Neuronal stem cell (in vitro differentiated cells): Measurements from ENCODE around the gene ANKRD13A. TPM values are rescaled to one million over a fixed set of nuclear protein-coding genes. Genes with fewer than 3 reads are reported as not detected.

Experiments used
- DNase-seq: peaks from one replicate; pipeline ENCODE4 v3.0.0-alpha.2; 2013; ENCODE audit warnings: low spot score
- H2AFZ ChIP-seq: one replicate; pipeline ENCODE4 v1.6.1; 2013; ENCODE audit warnings: mild to moderate bottlenecking, low read length, inconsistent platforms
- H2AK5ac ChIP-seq: 2 replicates; pipeline ENCODE4 v1.6.1; 2013; ENCODE audit warnings: low read depth, mild to moderate bottlenecking, inconsistent platforms, low read length, moderate library complexity, mixed read lengths
- H2BK120ac ChIP-seq: 2 replicates; pipeline ENCODE4 v1.6.1; 2013; ENCODE audit warnings: low read depth, mild to moderate bottlenecking, inconsistent platforms, low read length, moderate library complexity, mixed read lengths
- H2BK12ac ChIP-seq: one replicate; pipeline ENCODE4 v1.6.1; 2013; ENCODE audit warnings: low read length, inconsistent platforms
- H2BK15ac ChIP-seq: 2 replicates; pipeline ENCODE4 v1.6.1; 2013; ENCODE audit warnings: mild to moderate bottlenecking, low read length, inconsistent platforms, mixed read lengths
- H2BK5ac ChIP-seq: one replicate; pipeline ENCODE4 v1.6.1; 2013; ENCODE audit warnings: inconsistent platforms, mild to moderate bottlenecking, low read length, moderate library complexity
- H3K14ac ChIP-seq: one replicate; pipeline ENCODE4 v1.6.1; 2013; ENCODE audit warnings: low read length, inconsistent platforms
- H3K18ac ChIP-seq: 2 replicates; pipeline ENCODE4 v1.6.1; 2013; ENCODE audit warnings: low read length, inconsistent platforms
- H3K23ac ChIP-seq: 2 replicates; pipeline ENCODE4 v1.6.1; 2013; ENCODE audit warnings: low read depth, mild to moderate bottlenecking, mixed read lengths, low read length, inconsistent platforms; ENCODE audit not compliant: poor library complexity
- H3K27ac ChIP-seq: replicated peaks from 3 replicates; pipeline ENCODE4 v1.5.1; 2013; ENCODE audit warnings: low read length, inconsistent platforms
- H3K27me3 ChIP-seq, 3 experiments: 2 replicates each; pipeline ENCODE4 v1.6.1; 2013; ENCODE audit warnings: low read length in 3 of 3, mild to moderate bottlenecking in 2 of 3, inconsistent platforms in 1 of 3, low read depth in 1 of 3, mixed read lengths in 1 of 3, moderate library complexity in 1 of 3; ENCODE audit not compliant: control insufficient read depth in 3 of 3, insufficient read depth in 3 of 3
- H3K36me3 ChIP-seq, 2 donors: replicated peaks in 1 of 2; 2 replicates each; pipeline ENCODE4 v1.6.1; 2013; ENCODE audit warnings: low read length in 2 of 2; ENCODE audit not compliant: control insufficient read depth in 2 of 2, insufficient read depth in 2 of 2
- H3K4ac ChIP-seq: 2 replicates; pipeline ENCODE4 v1.6.1; 2013; ENCODE audit warnings: inconsistent platforms, mild to moderate bottlenecking, low read length, moderate library complexity
- H3K4me1 ChIP-seq, 2 donors: 1 replicate in 1 of 2; 2 replicates in 1 of 2; pipeline ENCODE4 v1.6.1; 2013; ENCODE audit warnings: low read length in 2 of 2, low read depth in 1 of 2; ENCODE audit not compliant: control insufficient read depth in 2 of 2, insufficient read depth in 1 of 2
- H3K4me2 ChIP-seq: one replicate; pipeline ENCODE4 v1.6.1; 2013; ENCODE audit warnings: mild to moderate bottlenecking, low read length, inconsistent platforms; ENCODE audit not compliant: insufficient read depth, poor library complexity, severe bottlenecking
- H3K4me3 ChIP-seq, 2 donors: 2 replicates each; pipeline ENCODE4 v1.5.1; 2013; ENCODE audit warnings: low read length in 2 of 2, mild to moderate bottlenecking in 2 of 2, inconsistent platforms in 1 of 2, moderate library complexity in 1 of 2
- H3K79me1 ChIP-seq: one replicate; pipeline ENCODE4 v1.6.1; 2013; ENCODE audit warnings: low read depth, mild to moderate bottlenecking, inconsistent platforms, low read length, moderate library complexity
- H3K9ac ChIP-seq: one replicate; pipeline ENCODE4 v1.6.1; 2013; ENCODE audit warnings: mild to moderate bottlenecking, low read depth, low read length, inconsistent platforms; ENCODE audit not compliant: poor library complexity
- H3K9me3 ChIP-seq, 2 donors: replicated peaks in 1 of 2; 2 replicates each; pipeline versions ENCODE3 to v1.6.1; 2013; ENCODE audit warnings: low read length in 2 of 2, mild to moderate bottlenecking in 2 of 2, inconsistent platforms in 1 of 2, low read depth in 1 of 2, mixed read lengths in 1 of 2, moderate library complexity in 1 of 2; ENCODE audit not compliant: control insufficient read depth in 2 of 2, insufficient read depth in 1 of 2
- H4K8ac ChIP-seq: one replicate; pipeline ENCODE4 v1.6.1; 2013; ENCODE audit warnings: low read depth, mild to moderate bottlenecking, inconsistent platforms, low read length, moderate library complexity
- H4K91ac ChIP-seq: one replicate; pipeline ENCODE4 v1.6.1; 2013; ENCODE audit warnings: low read length, low read depth, mild to moderate bottlenecking, inconsistent platforms; ENCODE audit not compliant: poor library complexity
- WGBS, 2 donors: extraction: QIAGEN DNeasy Blood & Tissue Kit; methylation state at CpG; one replicate each; pipeline ENCODE4 v1.1.7; 2013; ENCODE audit warnings: missing lambda C conversion rate in 2 of 2, mixed read lengths in 1 of 2; ENCODE audit not compliant: insufficient read length in 2 of 2, insufficient replicate concordance in 1 of 2; ENCODE audit errors: extremely low coverage in 2 of 2; 5-methylcytosine and 5-hydroxymethylcytosine counted together
- polyA plus RNA-seq, 2 experiments: library from polyadenylated mRNA; stranded (reverse); fragments of 200-250 nt; gene quantifications; one replicate each; pipeline ENCODE4 v1.2.3, GENCODE V29; 2013

Gene ANKRD13A
- 12.9 TPM for polyA plus RNA-seq (2013, experiment 1 of 2)
- polyA plus RNA-seq (2013, experiment 2 of 2): 13.6 TPM

- peak; percentile 91 for DNase-seq
- no CpG with 5 or more reads among the region's 62 CpGs for WGBS, 2 donors
- peak within 1 kb of the TSS; percentile 98 for H2AFZ ChIP-seq
- peak within 1 kb of the TSS; percentile 7 for H4K8ac ChIP-seq
- no peak within 1 kb of the TSS for H2AK5ac ChIP-seq
- H3K27ac ChIP-seq: peak within 1 kb of the TSS; percentile 38
- H2BK12ac ChIP-seq: no peak within 1 kb of the TSS
- peaks cover 2% of the 10 kb centered on the region for H3K79me1 ChIP-seq
- no peak within 1 kb of the TSS for H2BK15ac ChIP-seq
- H3K14ac ChIP-seq: peak within 1 kb of the TSS; percentile 26
- no peaks in the 10 kb centered on the region for H3K36me3 ChIP-seq
- H3K27me3 ChIP-seq: peaks cover 0 to 9% (median 0%) of the 10 kb centered on the region in 3 experiments
- H3K9me3 ChIP-seq: no peaks in the 10 kb centered on the region
- peak within 1 kb of the TSS; percentile 37 for H3K23ac ChIP-seq
- H3K4me3 ChIP-seq: peak within 1 kb of the TSS; percentile 69 to 91
- peak within 1 kb of the TSS; percentile 90 for H3K9ac ChIP-seq
- H4K91ac ChIP-seq: no peak within 1 kb of the TSS
- peak within 1 kb of the TSS; percentile 59 for H2BK5ac ChIP-seq
- H3K4me2 ChIP-seq: peak within 1 kb of the TSS; percentile 96
- H2BK120ac ChIP-seq: no peak within 1 kb of the TSS
- peak within 1 kb of the TSS; percentile 95 for H3K18ac ChIP-seq
- H3K4ac ChIP-seq: no peak within 1 kb of the TSS
- peaks cover 11 to 18% of the 10 kb centered on the region in 2 donors for H3K4me1 ChIP-seq
Measured at GRCh38 chr12:109998904-109999648, at the start of gene ANKRD13A. Gene ANKRD13A (plus strand): TSS chr12:109999430. CDS start chr12:109999689, 259 bp downstream.

- peaks cover 18 to 51% of the 10 kb centered on the region in 2 donors for H3K4me1 ChIP-seq
- H2BK5ac ChIP-seq: no peak overlapping the region
- peaks cover 11 to 62% of the 10 kb centered on the region in 2 donors for H3K36me3 ChIP-seq
- H3K27me3 ChIP-seq: no peaks in the 10 kb centered on the region
- H2BK12ac ChIP-seq: no peak overlapping the region
- H3K4me2 ChIP-seq: no peak overlapping the region
- H3K18ac ChIP-seq: no peak overlapping the region
- no peaks in the 10 kb centered on the region for H3K9me3 ChIP-seq
- no peak overlapping the region for H4K91ac ChIP-seq
- no peak overlapping the region for H3K14ac ChIP-seq
- DNase-seq: no peak
- H2AFZ ChIP-seq: no peak overlapping the region
- H3K27ac ChIP-seq: no peak overlapping the region
- H3K4me3 ChIP-seq: no peak overlapping the region
- no peak overlapping the region for H2BK120ac ChIP-seq
- H3K79me1 ChIP-seq: no peaks in the 10 kb centered on the region
- no peak overlapping the region for H2BK15ac ChIP-seq
- no peak overlapping the region for H3K9ac ChIP-seq
- no peak overlapping the region for H2AK5ac ChIP-seq
- H3K4ac ChIP-seq: no peak overlapping the region
- no peak overlapping the region for H4K8ac ChIP-seq
- no peak overlapping the region for H3K23ac ChIP-seq
Measured at GRCh38 chr12:109950625-109951024, 48.6 kb upstream of the ANKRD13A start.

DNA sequence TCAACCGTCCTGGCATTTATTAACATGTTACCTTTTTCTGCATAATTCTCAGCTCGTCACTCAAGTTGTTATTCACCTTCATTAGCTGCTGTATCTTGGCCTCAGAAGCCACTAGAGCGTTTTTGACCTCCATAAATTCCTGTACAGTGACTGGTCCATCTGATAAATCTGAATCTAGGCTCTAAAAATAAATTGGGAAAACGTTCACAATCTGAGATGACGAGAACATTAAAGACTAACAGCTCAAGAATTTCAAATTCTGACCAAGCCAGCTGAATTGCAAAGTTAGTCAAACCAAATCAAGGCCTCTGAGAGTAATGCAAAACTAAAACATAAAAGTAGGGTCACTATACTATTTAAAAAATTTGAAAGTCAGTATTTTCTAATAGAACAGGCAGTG lies 48.1 kb upstream of the ANKRD13A start:
- Histone ChIP-seq H4K8ac (no peak overlapping the region), H3K4me1 (peaks cover 18 to 49% of the 10 kb centered on the region in 2 donors), H2AFZ (no peak overlapping the region), H3K27ac (no peak overlapping the region), H3K4ac (no peak overlapping the region), H3K27me3 (no peaks in the 10 kb centered on the region), H3K23ac (no peak overlapping the region), H4K91ac (no peak overlapping the region), H3K9me3 (no peaks in the 10 kb centered on the region), H2BK5ac (no peak overlapping the region), H3K4me2 (no peak overlapping the region), H3K79me1 (no peaks in the 10 kb centered on the region), H2BK120ac (no peak overlapping the region), H3K4me3 (no peak overlapping the region), H3K9ac (no peak overlapping the region), H3K36me3 (peaks cover 13 to 64% of the 10 kb centered on the region in 2 donors), H2AK5ac (no peak overlapping the region), H2BK12ac (no peak overlapping the region), H2BK15ac (no peak overlapping the region), H3K18ac (no peak overlapping the region), H3K14ac (no peak overlapping the region)
- WGBS, 2 donors: no CpG with 5 or more reads among the region's 5 CpGs
- DNase-seq: no peak

DNA sequence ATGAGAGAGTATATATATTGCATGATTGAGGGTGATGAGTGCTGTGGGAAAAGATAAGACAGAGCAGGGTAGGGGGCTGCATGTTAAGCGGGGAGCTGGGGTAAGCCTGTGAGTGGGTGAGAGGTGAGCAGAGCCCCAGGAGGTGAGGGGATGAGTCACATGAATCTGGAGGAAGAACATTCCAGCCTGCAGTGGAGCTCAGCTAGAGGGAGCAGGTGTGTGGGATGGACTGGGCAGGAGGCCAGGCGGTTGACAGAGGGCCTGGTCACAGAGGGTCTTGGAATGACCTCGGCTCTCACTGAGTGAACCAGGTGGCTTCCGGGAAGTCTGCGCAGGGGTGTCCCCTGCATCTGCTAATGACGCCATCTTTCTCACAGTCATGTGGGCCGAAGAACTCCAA lies 47.5 kb upstream of the ANKRD13A start:
- no peak overlapping the region for H4K91ac ChIP-seq
- no peak overlapping the region for H3K14ac ChIP-seq
- peaks cover 14 to 69% of the 10 kb centered on the region in 2 donors for H3K36me3 ChIP-seq
- no peaks in the 10 kb centered on the region for H3K27me3 ChIP-seq
- H2BK15ac ChIP-seq: no peak overlapping the region
- WGBS, 2 donors: no CpG with 5 or more reads among the region's 7 CpGs
- H3K4me3 ChIP-seq: no peak overlapping the region
- peaks cover 15 to 43% of the 10 kb centered on the region in 2 donors for H3K4me1 ChIP-seq
- H3K23ac ChIP-seq: peak overlapping the region; percentile 40
- no peak overlapping the region for H2BK120ac ChIP-seq
- no peak overlapping the region for H3K4me2 ChIP-seq
- H2AFZ ChIP-seq: no peak overlapping the region
- no peak overlapping the region for H3K27ac ChIP-seq
- H3K4ac ChIP-seq: no peak overlapping the region
- no peaks in the 10 kb centered on the region for H3K79me1 ChIP-seq
- H2BK12ac ChIP-seq: no peak overlapping the region
- H3K18ac ChIP-seq: no peak overlapping the region
- no peak overlapping the region for H2BK5ac ChIP-seq
- peak overlapping the region; percentile 45 for H4K8ac ChIP-seq
- no peak for DNase-seq
- H2AK5ac ChIP-seq: no peak overlapping the region
- peak overlapping the region; percentile 65 for H3K9ac ChIP-seq
- no peaks in the 10 kb centered on the region for H3K9me3 ChIP-seq
